ENCODE results near the gene GPR42.
"Not testable (repeated sequence)": the region's sequence is repeated elsewhere in the genome, so short reads cannot be mapped to it uniquely, and the experiment has no call there.

The GPR42 gene

GRCh38 chr19:35347171-35347929 lies 23.5 kb upstream of the GPR42 start, which contains the start of gene FFAR1:
FFAR1 (plus strand) TSS chr19:35347902; CDS start chr19:35351552, 3,650 bp downstream.
- DNase-seq: no peak

DNA sequence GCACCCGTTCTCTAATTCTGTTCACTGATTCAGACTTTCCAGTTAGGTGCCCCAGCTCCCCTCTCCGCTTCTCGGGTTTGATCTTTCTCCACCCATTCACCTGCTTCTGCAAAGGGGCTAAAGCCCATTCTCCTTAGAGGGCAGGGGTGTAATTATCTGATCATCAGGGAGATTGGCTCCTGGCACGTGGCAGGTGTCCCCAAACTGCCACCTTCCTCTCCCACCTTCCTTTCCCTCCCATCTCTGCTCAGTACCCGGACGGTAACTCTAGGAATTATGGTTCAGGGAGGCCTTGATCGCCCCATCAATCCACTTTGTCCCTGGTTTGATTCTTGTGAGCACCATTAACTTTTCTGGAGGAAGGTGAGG lies 23.0 kb upstream of the GPR42 start:
- no peak for DNase-seq

- DNase-seq: no peak
Observed at GRCh38 chr19:35348911-35349611, 21.8 kb upstream of the GPR42 start.

- DNase-seq: no peak
Observed at GRCh38 chr19:35349614-35350521, 21.0 kb upstream of the GPR42 start.

DNA sequence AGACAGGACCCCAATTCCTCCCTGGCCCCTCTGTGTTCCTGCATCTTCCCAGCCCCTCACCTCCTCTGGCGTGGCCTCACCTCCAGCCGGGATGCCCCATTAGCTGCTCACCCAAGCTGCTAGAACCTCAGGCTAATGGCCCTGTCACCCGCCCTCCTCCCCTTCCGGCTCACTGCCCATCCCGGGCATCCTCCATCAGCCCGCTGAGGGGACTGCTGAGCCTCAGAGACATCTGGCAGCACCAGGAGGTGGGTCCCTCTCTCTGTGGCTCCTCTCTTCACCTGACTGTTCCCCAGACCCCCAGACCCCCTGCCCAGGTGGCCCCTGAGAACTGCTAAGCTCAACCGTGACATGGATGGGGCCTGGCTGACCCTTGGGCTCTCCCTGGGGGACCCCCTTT lies 20.3 kb upstream of the GPR42 start:
- no peak for DNase-seq

DNA sequence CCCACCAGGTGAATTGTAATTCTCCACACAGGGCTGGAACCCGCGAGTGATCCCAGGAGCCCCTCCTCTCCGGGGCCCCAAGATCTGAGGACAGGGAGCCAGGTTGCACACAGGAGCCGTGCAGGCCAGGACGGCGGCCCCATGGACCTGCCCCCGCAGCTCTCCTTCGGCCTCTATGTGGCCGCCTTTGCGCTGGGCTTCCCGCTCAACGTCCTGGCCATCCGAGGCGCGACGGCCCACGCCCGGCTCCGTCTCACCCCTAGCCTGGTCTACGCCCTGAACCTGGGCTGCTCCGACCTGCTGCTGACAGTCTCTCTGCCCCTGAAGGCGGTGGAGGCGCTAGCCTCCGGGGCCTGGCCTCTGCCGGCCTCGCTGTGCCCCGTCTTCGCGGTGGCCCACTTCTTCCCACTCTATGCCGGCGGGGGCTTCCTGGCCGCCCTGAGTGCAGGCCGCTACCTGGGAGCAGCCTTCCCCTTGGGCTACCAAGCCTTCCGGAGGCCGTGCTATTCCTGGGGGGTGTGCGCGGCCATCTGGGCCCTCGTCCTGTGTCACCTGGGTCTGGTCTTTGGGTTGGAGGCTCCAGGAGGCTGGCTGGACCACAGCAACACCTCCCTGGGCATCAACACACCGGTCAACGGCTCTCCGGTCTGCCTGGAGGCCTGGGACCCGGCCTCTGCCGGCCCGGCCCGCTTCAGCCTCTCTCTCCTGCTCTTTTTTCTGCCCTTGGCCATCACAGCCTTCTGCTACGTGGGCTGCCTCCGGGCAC lies 19.3 kb upstream of the GPR42 start:
- no peak for DNase-seq

- DNase-seq: no peak
Observed at GRCh38 chr19:35352177-35352447, 18.8 kb upstream of the GPR42 start.

GRCh38 chr19:35352448-35353304 lies 18.2 kb upstream of the GPR42 start:
- DNase-seq: no peak

- no peak for DNase-seq
Observed at GRCh38 chr19:35353635-35354034, 17.2 kb upstream of the GPR42 start.

- DNase-seq: no peak
Observed at GRCh38 chr19:35354898-35355297, 16.0 kb upstream of the GPR42 start.

GRCh38 chr19:35355791-35356460 lies 14.9 kb upstream of the GPR42 start:
- DNase-seq: no peak

GRCh38 chr19:35357867-35358573 lies 12.8 kb upstream of the GPR42 start, which contains the start of gene FFAR3:
FFAR3 (plus strand) TSS chr19:35358460; CDS start chr19:35358891, 431 bp downstream.
- no peak for DNase-seq

GRCh38 chr19:35358834-35359233 lies 12.0 kb upstream of the GPR42 start:
- not testable (repeated sequence) for DNase-seq

DNA sequence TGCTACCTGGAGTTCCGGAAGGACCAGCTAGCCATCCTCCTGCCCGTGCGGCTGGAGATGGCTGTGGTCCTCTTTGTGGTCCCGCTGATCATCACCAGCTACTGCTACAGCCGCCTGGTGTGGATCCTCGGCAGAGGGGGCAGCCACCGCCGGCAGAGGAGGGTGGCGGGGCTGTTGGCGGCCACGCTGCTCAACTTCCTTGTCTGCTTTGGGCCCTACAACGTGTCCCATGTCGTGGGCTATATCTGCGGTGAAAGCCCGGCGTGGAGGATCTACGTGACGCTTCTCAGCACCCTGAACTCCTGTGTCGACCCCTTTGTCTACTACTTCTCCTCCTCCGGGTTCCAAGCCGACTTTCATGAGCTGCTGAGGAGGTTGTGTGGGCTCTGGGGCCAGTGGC lies 11.5 kb upstream of the GPR42 start:
- DNase-seq: not testable (repeated sequence)

- DNase-seq: not testable (repeated sequence)
Observed at GRCh38 chr19:35360081-35360480, 10.8 kb upstream of the GPR42 start.

DNA sequence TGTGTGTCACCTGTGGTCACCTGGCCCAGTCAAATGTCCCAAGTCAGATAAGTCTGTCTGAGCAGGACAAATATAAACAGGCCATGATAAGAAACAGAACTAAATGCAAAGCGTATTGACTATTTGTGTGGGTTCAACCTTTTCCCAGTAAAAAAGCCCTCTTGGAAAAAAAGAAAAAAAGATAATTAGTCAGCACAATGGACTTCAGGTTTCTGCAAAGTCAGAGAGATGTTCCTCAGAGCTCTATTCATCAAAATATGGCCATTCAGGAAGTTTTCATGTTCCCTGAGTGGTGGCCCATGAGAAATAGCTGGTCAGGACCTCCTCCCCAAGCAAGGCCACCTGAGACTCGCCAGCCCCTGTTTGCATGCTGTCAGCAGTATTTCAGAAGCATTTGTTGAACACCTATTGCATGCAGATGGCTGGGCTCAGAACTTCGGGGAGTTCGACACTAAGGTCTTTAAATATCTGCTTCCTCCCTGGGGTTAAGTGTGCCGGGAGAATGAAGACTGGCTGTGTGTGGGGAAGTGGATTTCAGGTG lies 9.9 kb upstream of the GPR42 start:
- no peak for DNase-seq

DNA sequence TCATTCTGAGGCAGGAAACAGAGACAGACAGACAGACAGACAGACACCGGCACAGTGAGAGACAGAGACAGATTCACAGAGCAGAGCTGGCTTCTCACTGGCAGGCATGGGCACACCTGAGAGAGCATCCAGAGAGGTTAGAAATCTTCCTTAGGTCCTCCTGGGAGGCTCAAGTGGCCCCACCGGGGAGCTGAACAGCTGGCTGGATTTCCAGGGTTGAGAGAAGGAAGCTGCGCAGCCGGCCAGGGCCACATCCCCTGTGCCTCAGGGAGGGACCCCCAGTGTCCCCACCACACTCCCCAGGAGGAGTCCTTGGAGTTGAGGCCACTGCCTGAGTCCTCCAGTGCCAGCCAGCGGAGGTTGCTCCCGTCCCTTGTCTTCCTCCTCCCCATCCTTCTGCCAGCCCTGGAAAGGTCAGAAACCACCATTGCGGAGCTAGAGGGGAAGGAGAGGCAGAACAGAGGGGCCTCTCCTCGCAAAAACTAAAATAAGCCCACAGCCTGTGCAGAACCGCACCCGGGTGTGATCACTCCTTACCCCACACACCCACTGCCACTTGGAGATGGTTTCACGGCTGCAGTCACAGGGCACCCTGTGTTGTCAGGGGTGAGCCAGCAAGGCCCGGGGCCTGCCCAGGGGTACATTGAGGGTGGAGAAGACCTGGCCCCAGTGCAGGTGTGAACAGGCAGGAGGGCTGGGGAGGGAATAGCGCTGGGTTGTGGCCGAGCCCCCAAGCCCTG lies 8.4 kb upstream of the GPR42 start:
- DNase-seq: no peak

- DNase-seq: no peak
Observed at GRCh38 chr19:35363001-35363590, 7.8 kb upstream of the GPR42 start.
